ENCODE data around the gene LRCH1. TPM values are rescaled to one million over a fixed set of nuclear protein-coding genes. Genes with fewer than 3 reads are reported as not detected.

Gene LRCH1
- total and polyA plus RNA-seq, 2 of the 13 experiments (the other 11 are each of a cell fraction or from before 2014, with no cell fraction given) = 4.1 to 12.6 TPM

DNA sequence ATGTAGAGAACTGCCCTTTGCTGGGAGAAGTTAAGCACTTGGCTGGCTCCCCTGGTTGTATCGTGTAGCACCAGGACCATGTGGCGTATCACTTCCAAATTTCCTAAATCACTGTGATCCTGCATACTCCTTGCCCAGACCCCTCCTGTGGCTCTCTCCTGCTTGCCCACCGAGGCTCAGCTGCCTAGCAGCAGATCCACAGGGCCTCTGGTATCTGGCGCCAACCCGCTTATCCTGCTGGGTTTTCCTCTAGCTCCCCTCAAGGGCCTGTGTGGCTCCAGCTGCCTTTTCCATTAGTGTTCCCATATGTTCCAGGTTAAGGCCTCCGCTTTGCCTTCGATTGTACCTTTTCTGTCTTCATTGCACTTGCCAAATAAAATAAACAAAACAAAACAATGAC, 16.5 kb downstream of the LRCH1 start (continued):
- TF ChIP-seq PLRG1 (conservative IDR thresholded peaks at IDR 0.05) (no peak), ZNF775 (CRISPR knock-in tag; IDR thresholded peaks at IDR 0.05; ENCODE audit: borderline replicate concordance) (no peak)

DNA sequence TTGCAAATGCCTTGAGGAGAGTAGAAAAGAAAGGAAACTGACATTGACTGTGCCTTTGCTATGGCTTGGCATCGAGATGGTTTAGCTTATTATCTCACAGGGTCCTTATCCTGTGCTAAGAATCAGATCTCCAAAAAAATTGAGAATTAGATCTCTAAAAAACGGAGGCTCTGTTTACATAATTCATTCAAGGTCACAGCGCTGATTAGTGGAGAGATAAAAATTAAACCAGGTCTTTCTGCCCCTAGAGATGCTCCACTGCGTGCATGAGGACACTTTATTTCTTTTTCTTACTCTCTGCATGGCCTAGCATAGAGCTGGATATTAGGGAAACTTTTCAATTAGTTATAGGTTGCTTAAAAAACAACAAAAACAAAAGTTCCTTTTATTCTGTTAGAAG, 17.3 kb downstream of the LRCH1 start:
- no peak overlapping the region for H3K4me3 ChIP-seq (replicated peaks in 1 of 3; ENCODE audit: insufficient read depth in 1 of 3, low read depth in 2 of 3, low read length in 3 of 3)
- no peaks in the 10 kb centered on the region for H3K9me3 ChIP-seq (ENCODE audit: low read length)
- no peak overlapping the region for H3K9ac ChIP-seq (ENCODE audit: insufficient read depth, low read depth, low read length)
- no peak overlapping the region for H3K4me2 ChIP-seq (ENCODE audit: low read depth, low read length)
- DNase-seq (ENCODE audit: low spot score) = no peak
- H2AFZ ChIP-seq (ENCODE audit: low read length) = no peak overlapping the region
- no peaks in the 10 kb centered on the region for H3K36me3 ChIP-seq (replicated peaks in 1 of 2; ENCODE audit: control insufficient read depth in 1 of 2, insufficient read depth in 2 of 2, low read length in 2 of 2)
- in situ Hi-C loops (cut with HindIII; ENCODE audit: extremely low pct_ligation_motif_present, low pct_unique_long_range_greater_than_20kb) = no loop called here
- TF ChIP-seq GABPA (IDR thresholded peaks at IDR 0.05; ENCODE audit: low read depth, low read length) = no peak
- TF ChIP-seq GABPA (CRISPR knock-in tag; IDR thresholded peaks at IDR 0.05; ENCODE audit: low read depth) = no peak
- TF ChIP-seq NAIF1 (CRISPR knock-in tag; IDR thresholded peaks at IDR 0.05; ENCODE audit: borderline replicate concordance) = no peak
- TF ChIP-seq SP5 (CRISPR knock-in tag; IDR thresholded peaks at IDR 0.05; ENCODE audit: borderline replicate concordance, low read depth) = no peak
- no peak for TF ChIP-seq ZNF44 (CRISPR knock-in tag; IDR thresholded peaks at IDR 0.05)
- TF ChIP-seq, protein P1, sequence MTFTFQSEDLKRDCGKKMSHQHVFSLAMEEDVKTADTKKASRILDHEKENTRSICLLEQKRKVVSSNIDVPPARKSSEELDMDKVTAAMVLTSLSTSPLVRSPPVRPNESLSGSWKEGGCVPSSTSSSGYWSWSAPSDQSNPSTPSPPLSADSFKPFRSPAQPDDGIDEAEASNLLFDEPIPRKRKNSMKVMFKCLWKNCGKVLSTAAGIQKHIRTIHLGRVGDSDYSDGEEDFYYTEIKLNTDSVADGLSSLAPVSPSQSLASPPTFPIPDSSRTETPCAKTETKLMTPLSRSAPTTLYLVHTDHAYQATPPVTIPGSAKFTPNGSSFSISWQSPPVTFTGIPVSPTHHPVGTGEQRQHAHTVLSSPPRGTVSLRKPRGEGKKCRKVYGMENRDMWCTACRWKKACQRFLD (CRISPR knock-in tag; IDR thresholded peaks at IDR 0.05; ENCODE audit: borderline replicate concordance) = no peak
- H4K20me1 ChIP-seq (ENCODE audit: insufficient read depth, low read length) = peaks cover 33% of the 10 kb centered on the region
- CTCF ChIA-PET (ENCODE audit: low intra/inter-chr PET ratio, low total read pairs) = no interaction called here
- FAIRE-seq = no peak
- BruUV-seq (replicated peaks) = no TSS peak
- ATAC-seq = no peak
- no peak overlapping the region for H3K27ac ChIP-seq (ENCODE audit: extremely low read length, insufficient read depth, low read length)
- POLR2A ChIA-PET = no interaction called here
- no peaks in the 10 kb centered on the region for H3K27me3 ChIP-seq (ENCODE audit: control insufficient read depth in 1 of 2, insufficient read depth in 2 of 2, low read length in 2 of 2)
- 77% methylated on average over 4 of the region's 4 CpGs for whole genome bisulfite sequencing (ENCODE audit: low lambda C conversion rate)
- intact Hi-C loops (cut with micrococcal nuclease; ENCODE audit: unreplicated experiment) = no loop called here
- H3K4me1 ChIP-seq (ENCODE audit: insufficient read depth, low read length) = peaks cover 51% of the 10 kb centered on the region
- H3K79me2 ChIP-seq (ENCODE audit: insufficient read depth, low read length) = peaks cover 85% of the 10 kb centered on the region

Measured in HepG2 (cell line).